ENCODE data around the gene SEMA5B. TPM values are rescaled to one million over a fixed set of nuclear protein-coding genes. Genes with fewer than 3 reads are reported as not detected.

Gene SEMA5B
- total and polyA plus RNA-seq, 2 experiments from 2014 or later = 8.0 to 26.8 TPM

- DNase-seq (ENCODE audit: low spot score) (no peak), ATAC-seq (no peak)
- no peaks in the 10 kb centered on the region; the same call in 2 of the 3 replicates for H3K36me3 Mint-ChIP-seq (ENCODE audit: low read depth)
- Histone ChIP-seq H3K36me3 (ENCODE audit: insufficient read depth) (no peaks in the 10 kb centered on the region), H3K27ac (ENCODE audit: low read depth) (no peak overlapping the region), H3K4me2 (no peak overlapping the region), H3F3A (replicated peaks; ENCODE audit: low read depth) (no peaks in the 10 kb centered on the region), H3K4me3 (no peak overlapping the region), H4K20me1 (replicated peaks; ENCODE audit: insufficient read depth) (no peaks in the 10 kb centered on the region), H3K4me1 (ENCODE audit: insufficient read depth) (peaks cover 13% of the 10 kb centered on the region), H2AFZ (no peak overlapping the region), H3K79me2 (replicated peaks; ENCODE audit: insufficient read depth) (no peaks in the 10 kb centered on the region), H3K9me2 (ENCODE audit: insufficient read depth) (0 out of 2 replicates have a peak, but pooled peaks cover 9% of the 10 kb centered on the region), H3K27me3 (ENCODE audit: insufficient read depth) (no peaks in the 10 kb centered on the region)
- no peaks in the 10 kb centered on the region for H3K9me3 Mint-ChIP-seq
- peaks cover 8% of the 10 kb centered on the region for H3K27me3 Mint-ChIP-seq (ENCODE audit: insufficient read depth, low read depth, poor library complexity)
- H3K4me1 Mint-ChIP-seq = peaks cover 44% of the 10 kb centered on the region
- no peak overlapping the region for H3K4me3 Mint-ChIP-seq
- no peak overlapping the region for H3K27ac Mint-ChIP-seq
- no peak for TF ChIP-seq EZH2 (IDR thresholded peaks at IDR 0.05; ENCODE audit: low read depth, unreplicated experiment)
- TF ChIP-seq REST (IDR thresholded peaks at IDR 0.05; ENCODE audit: unreplicated experiment) = peak; percentile 16
- no peak for TF ChIP-seq CTCF (conservative IDR thresholded peaks at IDR 0.05; ENCODE audit: low read depth in 2 of 2)
- TF ChIP-seq EZH2phosphoT487 (IDR thresholded peaks at IDR 0.05; ENCODE audit: unreplicated experiment) = no peak
- TF ChIP-seq CREB1 (CRISPR knock-in tag; IDR thresholded peaks at IDR 0.05; ENCODE audit: low read depth) = no peak
- TF ChIP-seq JUNB (IDR thresholded peaks at IDR 0.05; ENCODE audit: unreplicated experiment) = no peak
Observed at GRCh38 chr3:122994954-122995353, 32.6 kb downstream of the SEMA5B start.

- H3K27me3 Mint-ChIP-seq (ENCODE audit: insufficient read depth, low read depth, poor library complexity) = peaks cover 8% of the 10 kb centered on the region
- H3K4me2 ChIP-seq = 0 out of 2 replicates have a peak overlapping the region, but pooled peaks have one; percentile 43
- no peak overlapping the region for H2AFZ ChIP-seq
- H3K4me3 Mint-ChIP-seq = no peak overlapping the region
- 0 out of 2 replicates have a peak, but pooled peaks cover 9% of the 10 kb centered on the region for H3K9me2 ChIP-seq (ENCODE audit: insufficient read depth)
- no peaks in the 10 kb centered on the region for H3K27me3 ChIP-seq (ENCODE audit: insufficient read depth)
- DNase-seq (ENCODE audit: low spot score) (no peak), ATAC-seq (peak; percentile 28)
- TF ChIP-seq ZNF114 (CRISPR knock-in tag; IDR thresholded peaks at IDR 0.05) (no peak), NANOG (IDR thresholded peaks at IDR 0.05; ENCODE audit: borderline replicate concordance) (no peak), CTCF (conservative IDR thresholded peaks at IDR 0.05; ENCODE audit: low read depth in 2 of 2) (peak in 1 of 2 experiments; percentile 52; a peak in 2 of 4 replicates)
- H3K79me2 ChIP-seq (replicated peaks; ENCODE audit: insufficient read depth) = no peaks in the 10 kb centered on the region
- H3K36me3 Mint-ChIP-seq (ENCODE audit: low read depth) = no peaks in the 10 kb centered on the region; the same call in 2 of the 3 replicates
- H3K27ac ChIP-seq (ENCODE audit: low read depth) = no peak overlapping the region
- no peak overlapping the region for H3K4me3 ChIP-seq
- peaks cover under 1% of the 10 kb centered on the region for H3F3A ChIP-seq (replicated peaks; ENCODE audit: low read depth)
- no peaks in the 10 kb centered on the region for H3K36me3 ChIP-seq (ENCODE audit: insufficient read depth)
- H3K9me3 Mint-ChIP-seq = no peaks in the 10 kb centered on the region
- no peak overlapping the region for H3K27ac Mint-ChIP-seq
- peaks cover 50% of the 10 kb centered on the region for H3K4me1 Mint-ChIP-seq
- peaks cover 26% of the 10 kb centered on the region for H3K4me1 ChIP-seq (ENCODE audit: insufficient read depth)
- no peaks in the 10 kb centered on the region for H4K20me1 ChIP-seq (replicated peaks; ENCODE audit: insufficient read depth)
Observed at GRCh38 chr3:122993124-122993978, 34.2 kb downstream of the SEMA5B start.
